ENCODE measurements around the gene DHRSX.

Gene DHRSX

DNA sequence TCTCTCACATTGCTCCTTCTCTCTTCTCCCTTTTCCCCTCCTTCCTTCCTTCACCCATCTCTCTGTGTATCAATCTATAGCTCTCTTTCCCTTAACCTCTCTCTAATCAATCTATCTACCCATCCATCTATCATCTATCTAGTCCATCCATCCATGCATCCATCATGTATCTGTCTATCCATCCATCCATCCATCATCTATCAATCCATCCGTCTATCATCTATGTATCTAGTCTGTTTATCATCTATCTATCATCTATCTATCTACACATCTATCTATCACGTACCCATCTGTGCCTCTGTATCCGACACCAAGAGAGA, 307.5 kb downstream of the DHRSX start:
- DNase-seq (ENCODE audit: low spot score) = no peak

GRCh38 chrX:2192584-2193272, 308.0 kb downstream of the DHRSX start:
- no peak for DNase-seq (ENCODE audit: low spot score)

GRCh38 chrX:2188840-2189239, 311.9 kb downstream of the DHRSX start:
- DNase-seq (ENCODE audit: low spot score) = no peak

GRCh38 chrX:2188330-2188792, 312.4 kb downstream of the DHRSX start:
- no peak for DNase-seq (ENCODE audit: low spot score)

DNA sequence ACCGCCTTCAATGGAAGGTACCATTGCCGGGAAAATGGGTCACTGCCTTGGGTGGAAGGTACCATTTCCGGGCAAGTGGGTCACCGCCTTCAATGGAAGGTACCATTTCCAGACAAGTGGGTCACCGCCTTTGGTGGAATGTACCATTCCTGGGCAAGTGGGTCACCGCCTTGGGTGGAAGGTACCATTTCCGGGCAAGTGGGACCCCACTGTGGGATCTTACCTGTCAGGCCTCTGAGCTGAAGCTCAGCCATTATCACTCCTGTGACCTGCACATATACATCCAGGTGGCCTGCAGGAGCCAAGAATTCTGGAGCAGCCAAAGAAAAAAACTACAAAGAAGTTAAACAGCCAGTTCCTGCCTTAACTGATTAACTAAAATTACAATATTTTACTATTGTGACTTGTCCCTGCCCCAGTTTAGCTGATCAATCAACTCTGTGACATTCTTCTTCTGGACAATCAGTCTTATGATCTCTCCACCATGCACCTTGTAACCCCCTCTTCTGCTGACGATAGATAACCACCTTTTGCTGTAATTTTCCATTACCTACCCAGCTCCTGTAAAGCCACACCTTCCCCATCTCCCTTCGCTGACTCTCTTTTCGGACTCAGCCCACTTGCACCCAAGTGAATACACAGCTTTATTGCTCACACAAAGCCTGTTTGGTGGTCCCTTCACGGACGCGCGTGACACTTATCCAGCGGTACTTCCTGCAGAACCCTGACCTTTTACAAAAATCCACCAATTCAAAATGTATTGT, 313.2 kb downstream of the DHRSX start:
- DNase-seq (ENCODE audit: low spot score) = no peak

- DNase-seq (ENCODE audit: low spot score) = no peak
Measured at GRCh38 chrX:2185341-2186082, 315.3 kb downstream of the DHRSX start.

DNA sequence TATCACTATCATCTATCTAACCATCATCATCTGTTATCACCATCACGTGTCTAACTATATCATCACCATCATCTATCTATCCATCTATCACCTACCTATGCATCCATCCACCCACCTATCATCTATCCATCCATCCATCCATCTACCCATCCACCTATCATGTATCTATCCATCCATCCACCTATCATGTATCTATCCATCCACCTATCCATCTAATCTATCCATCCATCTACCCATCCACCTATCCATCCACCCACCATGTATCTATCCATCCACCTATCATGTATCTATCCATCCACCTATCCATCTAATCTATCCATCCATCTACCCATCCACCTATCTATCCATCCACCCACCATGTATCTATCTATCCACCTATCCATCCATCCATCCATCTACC, 316.7 kb downstream of the DHRSX start:
- DNase-seq (ENCODE audit: low spot score) = no peak

DNA sequence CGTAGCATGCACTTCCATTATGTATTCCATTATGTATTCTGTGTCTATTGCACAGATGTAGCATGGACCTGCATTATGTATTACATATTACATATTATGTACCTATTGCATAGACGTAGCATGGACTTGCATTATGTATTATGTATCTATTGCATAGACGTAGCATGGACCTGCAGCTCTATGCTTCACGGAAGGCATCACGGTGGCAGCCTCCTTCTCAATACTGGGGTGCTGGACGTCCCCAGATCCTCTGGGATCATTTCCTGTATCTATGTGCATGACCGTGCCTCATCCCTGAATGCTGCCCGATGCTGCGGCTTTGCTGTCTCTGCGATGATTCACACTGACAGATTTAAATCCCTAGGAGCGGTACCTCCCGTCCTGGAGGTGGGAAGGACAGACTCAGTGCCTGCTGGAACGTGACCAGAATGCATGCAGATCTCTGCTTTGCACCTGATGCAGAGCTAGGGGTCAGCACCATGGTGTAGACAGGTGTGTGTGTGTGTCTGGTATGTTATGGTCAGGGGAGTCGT, 317.5 kb downstream of the DHRSX start:
- no peak for DNase-seq (ENCODE audit: low spot score)

DNA sequence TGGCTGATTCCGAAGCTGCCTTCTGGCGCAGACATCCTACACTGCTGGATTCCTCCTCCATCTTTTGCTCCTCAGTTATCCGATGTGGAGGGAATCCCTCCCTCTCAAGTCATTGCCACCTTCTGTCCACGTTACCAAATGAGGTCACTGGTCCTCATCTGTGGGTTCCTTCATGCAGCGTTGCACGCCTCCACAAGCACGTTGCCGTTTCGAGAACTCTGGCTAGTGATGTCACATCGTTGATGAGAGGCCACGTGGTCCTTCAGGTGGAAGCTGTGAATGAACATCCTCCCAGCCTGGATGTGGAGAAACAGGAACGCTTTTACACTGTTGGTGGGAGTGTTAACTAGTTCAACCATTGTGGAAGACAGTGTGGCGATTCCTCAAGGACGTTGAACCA, 323.2 kb downstream of the DHRSX start:
- no peak for DNase-seq (ENCODE audit: low spot score)

- no peak for DNase-seq (ENCODE audit: low spot score)
Measured at GRCh38 chrX:2176733-2177132, 324.0 kb downstream of the DHRSX start.

- DNase-seq (ENCODE audit: low spot score) = no peak
Measured at GRCh38 chrX:2176274-2176673, 324.5 kb downstream of the DHRSX start.

DNA sequence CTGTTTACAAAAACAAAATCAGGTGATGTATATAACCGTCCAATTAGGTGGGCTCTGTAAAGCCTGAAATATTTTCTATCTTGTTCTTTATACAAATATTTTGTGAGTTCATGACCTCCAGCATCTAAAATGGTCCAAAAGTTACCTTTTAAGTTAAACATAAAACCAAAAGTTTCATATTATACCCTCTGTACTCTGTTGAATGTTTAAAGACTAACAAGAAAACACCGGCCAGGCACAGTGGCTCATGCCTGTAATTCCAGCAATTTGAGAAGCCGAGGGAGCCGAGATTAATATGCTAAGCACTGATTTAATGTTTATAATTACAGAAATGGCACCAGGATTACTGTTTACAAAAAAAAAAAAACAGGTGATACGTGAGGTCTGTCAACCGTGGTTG, 328.4 kb downstream of the DHRSX start:
- no peak for DNase-seq (ENCODE audit: low spot score)

Measured in CD4-positive, alpha-beta T cell treated with Interleukin-15 for 4 hours (primary cell).